HG02938 (cell line): ENCODE results near the gene STX2.
"Not testable (repeated sequence)": the region's sequence is repeated elsewhere in the genome, so short reads cannot be mapped to it uniquely, and the experiment has no call there.

Source experiments
- ATAC-seq: cut with Tn5 transposase; IDR thresholded peaks from one replicate; pipeline ENCODE4 v1.9.1; 2021; ENCODE audit warnings: mild to moderate bottlenecking, moderate library complexity; ENCODE audit not compliant: unreplicated experiment

Gene STX2

DNA sequence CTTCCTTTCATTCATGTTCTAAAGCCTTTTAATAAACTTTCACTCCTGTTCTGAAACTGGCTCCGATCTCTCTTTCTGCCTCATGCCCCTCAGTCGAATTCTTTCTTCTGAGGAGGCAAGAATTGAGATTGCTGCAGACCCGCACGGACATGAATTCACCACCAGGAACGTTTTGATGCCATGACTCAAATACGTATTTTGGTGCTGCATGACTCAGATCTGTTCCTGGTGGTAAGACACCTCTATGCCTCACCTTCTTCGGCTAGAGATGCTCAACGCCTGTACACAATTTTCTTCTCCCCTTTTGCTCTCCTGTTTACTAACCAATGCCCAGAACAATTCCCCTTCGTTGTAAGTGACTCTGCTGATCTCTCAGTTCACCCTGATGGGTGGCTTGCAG lies 70.9 kb downstream of the STX2 start:
- no peak for ATAC-seq

DNA sequence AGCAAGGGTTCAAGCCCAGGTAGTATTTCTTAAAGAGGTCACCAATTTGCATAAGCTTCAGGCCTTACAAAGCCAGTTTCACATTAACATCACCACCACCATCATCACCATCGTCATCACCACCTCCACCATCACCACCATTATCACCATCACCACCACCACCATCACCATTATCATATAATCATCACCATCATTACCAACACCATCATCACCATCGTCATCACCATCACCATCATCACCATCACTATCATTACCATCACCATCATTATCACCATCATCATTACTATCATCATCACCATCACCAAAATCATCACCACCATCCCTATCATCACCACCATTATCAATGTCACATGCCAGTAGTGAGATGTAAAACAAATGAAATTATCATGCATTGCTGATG lies 72.6 kb downstream of the STX2 start:
- ATAC-seq: no peak

DNA sequence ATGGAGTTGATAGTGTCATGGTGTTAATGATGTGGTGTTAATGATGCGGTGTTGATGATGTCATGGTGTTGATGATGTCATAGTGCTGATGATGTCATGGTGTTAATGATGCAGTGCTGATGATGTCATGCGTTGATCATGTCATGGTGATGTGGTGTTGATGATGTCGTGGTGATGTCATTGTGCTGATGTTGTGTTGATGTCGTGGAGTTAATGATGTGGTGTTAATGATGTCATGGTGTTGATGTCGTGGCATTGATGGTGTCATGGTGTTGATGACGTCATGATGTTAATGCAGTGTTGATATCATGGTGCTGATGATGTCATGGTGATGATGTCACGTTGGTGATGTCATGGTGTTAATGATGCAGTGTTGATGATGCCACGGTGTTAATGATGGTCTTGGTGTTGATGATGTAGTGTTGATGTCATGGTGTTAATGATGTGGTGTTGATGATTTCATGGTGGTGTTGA lies 73.8 kb downstream of the STX2 start:
- ATAC-seq: no peak

DNA sequence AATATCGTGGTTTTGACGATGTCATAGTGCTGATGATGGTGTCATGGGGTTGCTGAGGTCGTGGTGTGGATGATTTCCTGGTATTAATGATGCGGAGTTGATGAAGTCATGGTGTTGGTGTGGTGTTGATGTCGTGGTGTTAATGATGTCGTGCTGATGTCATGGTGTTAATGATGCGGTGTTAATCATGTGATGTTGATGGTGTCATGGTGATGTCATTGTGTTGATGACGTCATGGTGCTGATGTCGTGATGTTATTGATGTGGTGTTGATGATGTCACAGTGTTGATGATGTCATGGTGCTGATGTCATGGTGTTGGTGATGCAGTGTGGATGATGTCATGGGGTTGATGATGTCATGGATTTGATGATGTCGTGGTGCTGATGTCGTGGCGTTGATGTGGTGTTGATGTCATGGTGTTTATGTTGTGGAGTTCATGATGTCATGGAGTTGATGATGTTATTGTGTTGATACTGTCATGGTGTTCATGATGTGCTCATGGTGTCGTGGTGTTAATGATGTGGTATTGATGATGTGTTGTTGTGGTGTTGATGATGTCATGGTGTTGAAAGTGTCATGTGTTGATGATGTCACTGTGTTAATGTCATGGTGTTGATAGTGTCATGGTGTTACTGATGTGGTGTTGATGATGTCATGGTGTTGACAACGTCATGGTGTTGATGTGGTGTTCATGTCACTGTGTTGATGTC lies 74.4 kb downstream of the STX2 start:
- ATAC-seq: no peak

DNA sequence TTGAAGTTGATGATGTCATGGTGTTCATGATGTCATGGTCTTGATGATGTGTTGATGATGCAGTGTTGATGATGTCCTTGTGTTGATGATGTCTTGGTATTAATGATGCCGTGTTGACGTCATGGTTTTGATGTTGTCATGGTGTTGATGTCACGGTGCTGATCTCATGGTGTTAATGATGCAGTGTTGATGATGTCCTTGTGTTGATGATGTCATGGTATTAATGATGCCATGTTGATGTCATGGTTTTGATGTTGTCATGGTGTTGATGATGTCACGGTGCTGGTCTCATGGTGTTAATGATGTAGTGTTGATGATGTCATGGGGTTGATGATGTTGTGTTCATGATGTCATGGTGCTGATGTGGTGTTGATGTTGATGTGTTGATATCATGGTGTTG lies 75.0 kb downstream of the STX2 start:
- no peak for ATAC-seq

DNA sequence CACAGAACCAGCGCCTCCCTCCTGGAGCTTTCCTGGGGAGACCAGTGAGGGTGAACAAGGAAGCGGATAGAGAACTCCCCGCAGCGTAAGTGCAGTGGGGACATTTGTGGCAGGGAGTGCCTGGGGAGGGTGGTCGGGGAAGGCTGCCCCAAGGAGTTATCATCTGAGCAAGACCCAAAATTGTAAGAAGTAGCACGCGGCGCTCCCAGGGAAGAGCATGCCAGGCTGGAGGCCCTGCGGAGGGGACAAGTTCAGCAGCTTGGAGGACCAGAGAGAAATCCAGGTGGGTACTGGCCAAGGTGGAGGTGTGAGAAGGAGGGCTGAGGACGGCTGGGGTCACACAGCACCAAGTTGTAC lies 76.8 kb downstream of the STX2 start:
- no peak for ATAC-seq

DNA sequence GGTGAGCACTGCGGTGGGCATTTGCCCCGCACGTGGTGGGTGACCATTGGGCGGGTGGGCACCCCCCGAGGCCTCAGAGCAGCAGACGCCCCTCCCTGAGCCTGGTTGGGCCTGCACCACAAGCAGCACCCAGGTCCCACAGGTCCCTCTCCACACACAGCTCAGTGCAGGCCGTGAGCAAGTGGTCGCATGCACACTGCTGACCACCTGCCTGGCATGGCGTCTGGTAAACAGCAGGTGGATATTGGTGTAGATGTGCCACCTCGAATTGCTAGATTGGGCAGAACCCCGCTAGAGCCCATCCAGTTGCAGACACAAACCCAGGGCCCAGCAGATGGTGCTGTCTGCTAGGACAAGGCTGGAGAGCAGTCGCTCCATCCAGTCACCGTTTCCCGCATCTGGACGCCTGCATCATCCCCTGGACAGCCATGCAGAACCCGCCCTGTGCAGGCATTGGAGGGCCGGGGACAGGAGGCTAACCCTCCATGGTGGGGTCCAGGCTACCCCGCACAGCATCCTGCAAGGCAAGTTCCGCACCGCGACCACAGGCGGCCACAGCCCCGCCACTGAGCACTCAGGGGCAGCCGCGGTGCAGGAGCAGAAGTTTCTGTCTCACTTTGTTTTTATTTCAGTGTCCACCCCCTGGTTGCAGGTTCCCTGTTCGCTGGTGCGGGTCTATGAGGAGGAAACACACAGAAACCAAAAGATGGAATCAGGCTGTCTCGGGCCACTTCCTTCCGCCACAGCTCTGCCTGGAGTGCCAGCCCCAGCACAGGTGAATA lies 77.3 kb downstream of the STX2 start:
- ATAC-seq: no peak

DNA sequence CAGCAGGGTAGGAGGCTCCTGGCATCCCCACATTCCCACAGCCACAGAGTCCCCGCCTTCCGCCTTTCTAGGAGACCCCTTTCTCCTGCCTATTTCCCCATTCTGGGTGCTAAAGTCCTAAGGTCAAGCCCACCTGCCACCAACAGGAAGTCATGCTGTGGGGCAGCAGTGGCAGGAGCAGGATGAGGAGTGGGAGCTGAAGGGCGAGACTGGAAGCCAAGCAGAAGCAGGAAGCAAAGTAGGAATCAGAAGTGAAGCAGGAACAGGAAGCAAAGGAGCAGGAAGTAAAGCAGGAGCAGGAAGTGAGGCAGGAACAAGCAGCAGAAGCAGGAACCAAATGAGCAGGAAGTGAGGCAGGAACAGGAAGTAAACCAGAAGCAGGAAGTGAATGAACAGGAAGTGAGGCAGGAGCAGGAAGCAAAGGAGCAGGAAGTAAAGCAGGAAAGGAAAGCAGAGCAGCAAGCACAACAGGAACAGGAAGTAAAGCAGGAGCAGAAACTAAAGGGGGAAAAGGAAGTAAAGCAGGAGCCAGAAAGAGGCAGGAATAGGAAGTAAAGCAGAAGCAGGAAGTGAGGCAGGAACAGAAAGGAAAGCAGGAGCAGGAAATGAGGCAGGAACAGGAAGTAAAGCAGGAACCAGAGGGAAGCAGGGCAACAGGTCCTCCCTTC lies 84.7 kb downstream of the STX2 start:
- no peak for ATAC-seq

DNA sequence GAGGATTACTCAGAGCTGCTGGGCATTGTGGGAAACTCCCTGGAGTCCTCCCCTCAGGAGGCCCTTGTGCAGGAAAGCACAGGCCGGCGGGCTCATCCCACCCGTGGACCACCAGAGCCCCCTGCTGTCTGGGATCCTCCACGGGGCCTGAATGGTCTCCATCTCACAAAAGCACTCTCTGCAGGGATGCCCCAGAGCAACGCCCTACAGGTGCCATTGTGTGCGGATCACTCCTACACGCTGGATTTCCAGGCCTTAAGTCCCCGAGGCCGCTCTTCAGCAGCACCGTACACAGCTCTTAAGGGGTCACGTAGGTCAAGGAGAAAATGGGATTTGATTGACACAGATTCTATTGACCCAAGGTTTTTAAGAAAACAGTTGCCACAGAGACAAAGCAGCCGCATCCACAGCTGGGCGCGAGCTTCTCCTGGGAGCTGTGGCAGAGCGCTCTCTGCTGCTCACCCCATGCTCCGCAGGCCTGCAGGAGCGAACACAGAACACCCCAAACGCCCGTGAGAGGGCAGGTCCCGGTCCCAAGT lies 86.3 kb downstream of the STX2 start:
- ATAC-seq: no peak

DNA sequence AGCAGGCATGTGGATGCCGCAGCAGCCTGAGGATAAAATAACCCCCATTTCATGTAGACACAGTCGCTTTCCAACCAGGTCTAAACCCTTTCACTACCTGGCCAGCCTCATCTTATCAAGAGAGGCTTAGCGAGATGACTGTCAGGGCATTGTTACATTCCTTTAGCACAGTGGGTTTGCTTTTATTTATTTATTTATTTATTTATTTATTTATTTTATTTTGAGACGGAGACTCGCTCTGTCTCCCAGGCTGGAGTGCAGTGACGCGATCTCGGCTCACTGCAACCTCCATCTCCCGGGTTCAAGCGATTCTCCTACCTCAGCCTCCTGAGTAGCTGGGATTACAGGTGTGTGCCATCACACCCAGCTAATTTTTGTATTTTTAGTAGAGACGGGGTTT lies 87.0 kb downstream of the STX2 start:
- not testable (repeated sequence) for ATAC-seq

DNA sequence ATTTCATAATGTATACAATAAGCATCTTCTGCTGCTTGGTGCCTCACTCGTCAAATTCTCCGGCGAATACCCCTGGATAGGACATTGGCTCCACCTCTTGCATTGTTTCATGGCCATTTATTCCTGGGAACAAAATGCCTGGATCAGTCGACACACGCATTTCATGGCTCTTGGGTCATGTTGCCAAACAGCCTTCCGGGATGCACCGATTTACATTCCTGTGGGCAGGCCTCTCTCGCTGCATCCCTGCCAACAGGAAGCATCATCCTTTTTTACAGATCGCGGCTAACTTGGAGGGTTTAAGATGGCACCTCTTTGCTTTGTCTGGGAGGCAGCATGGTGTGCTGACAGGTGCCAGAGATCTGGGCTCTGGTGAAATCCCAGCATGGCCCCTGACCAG lies 90.3 kb downstream of the STX2 start:
- no peak for ATAC-seq

DNA sequence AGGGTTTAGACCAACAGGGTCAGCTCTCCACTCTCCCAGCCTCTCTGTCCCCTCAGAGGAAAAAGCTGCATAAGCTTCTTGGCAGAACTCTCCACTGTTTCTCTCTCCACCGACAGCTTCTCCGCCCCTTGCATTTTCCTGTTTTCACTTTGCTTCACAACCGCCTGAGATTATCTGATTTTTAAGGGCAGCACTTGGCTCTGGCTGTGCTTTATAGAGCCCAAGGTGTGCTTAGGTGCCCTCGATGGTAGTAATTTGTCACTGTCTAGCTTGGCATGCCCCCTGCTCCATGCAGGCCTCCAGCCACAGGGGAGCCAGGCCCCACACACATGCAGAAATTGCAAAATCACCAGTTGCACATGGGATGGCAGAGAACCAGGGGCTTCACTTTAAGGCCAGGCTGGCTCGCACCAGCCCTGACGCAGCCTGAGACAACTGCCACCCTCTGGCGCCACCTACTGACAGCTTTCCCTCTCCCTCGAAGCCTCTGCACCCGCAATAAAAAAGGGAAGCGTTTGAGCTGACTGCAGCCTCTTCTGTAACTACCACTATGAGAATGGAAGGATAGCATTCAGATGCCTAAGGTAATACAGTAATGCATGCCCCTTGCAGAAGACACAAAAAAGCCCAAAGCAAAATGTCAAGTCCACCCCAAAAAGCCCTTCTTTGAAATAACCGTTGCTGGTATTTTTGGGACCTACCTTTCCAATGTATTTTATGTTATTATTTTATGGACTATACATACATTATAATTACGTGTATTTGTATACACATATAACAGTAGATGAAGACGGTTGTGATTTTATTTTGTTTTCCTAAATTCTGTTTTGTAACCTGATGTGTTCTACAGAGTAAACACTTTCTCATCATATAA lies 90.9 kb downstream of the STX2 start:
- peak; percentile 90 for ATAC-seq

DNA sequence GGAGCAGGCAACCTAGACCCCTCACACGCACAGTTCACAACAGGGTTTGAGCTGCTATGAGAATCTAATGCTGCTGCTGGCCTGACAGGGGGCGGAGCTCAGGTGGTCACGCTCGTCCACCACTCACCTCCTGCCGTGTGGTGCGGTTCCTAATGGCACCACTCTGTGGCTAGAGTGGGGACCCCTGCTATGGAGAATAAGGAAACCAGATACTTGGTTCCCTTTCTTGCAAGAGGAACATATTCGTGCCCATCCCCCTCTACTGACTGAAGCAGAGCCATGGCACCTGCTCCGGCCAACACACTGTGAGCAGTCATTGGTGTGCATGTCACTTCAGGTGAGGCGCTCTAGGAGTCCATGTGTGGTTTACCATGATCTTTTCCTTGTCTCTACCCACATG lies 92.5 kb downstream of the STX2 start:
- ATAC-seq: no peak

DNA sequence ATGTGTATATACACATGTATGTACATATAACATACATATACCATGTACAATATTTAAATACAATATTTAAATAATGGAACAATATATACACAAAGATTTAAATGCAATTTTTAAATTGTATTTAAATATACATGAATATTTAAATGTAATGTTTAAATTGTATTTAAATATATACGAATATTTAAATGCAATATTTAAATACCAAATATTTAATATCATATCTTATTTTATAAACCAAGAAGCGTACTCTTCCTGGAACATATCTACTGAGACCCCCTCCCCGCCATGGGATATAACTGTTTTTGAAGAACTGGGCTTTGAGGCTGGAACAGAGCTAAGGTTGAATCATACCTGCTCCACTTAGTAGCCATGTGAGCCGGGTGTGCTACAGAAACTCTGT lies 93.1 kb downstream of the STX2 start:
- no peak for ATAC-seq

DNA sequence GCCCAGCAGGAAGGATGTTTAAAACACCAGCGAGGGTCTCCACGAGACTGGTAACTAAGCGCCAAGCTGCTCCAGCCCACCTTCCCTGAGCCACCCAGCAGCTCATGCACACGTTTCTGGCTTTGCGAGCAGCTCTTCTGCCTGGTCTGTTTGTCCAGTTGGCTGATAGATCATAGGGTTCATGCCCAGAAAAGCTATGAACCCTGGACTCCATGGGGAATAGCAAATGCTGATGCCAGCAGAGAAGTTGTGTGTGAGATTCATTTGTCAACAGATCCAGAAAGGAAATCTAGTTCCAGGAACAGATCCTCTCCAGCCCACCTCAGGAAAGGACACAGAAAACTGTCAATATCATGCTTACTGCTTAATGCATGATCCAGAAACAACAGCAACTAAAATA lies 94.8 kb downstream of the STX2 start:
- no peak for ATAC-seq

DNA sequence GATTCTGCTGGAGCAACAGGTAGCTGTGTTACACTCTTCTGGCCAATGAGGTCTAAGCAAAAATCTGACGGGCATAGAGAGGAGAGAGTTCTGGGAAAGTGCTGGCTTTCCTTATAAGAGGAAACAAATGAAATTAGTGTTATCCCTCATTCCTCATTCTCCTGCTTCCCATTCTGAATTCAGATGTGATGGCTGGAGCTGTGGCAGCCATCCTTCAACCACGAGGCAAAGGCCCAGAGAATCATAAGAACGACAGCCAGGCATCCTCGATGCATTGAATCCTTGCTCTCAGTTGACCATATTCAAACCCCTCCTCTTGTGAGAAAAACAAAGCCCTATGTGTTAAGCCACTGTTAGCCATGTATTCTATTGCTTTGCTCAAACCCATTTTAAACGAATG lies 95.4 kb downstream of the STX2 start:
- no peak for ATAC-seq

DNA sequence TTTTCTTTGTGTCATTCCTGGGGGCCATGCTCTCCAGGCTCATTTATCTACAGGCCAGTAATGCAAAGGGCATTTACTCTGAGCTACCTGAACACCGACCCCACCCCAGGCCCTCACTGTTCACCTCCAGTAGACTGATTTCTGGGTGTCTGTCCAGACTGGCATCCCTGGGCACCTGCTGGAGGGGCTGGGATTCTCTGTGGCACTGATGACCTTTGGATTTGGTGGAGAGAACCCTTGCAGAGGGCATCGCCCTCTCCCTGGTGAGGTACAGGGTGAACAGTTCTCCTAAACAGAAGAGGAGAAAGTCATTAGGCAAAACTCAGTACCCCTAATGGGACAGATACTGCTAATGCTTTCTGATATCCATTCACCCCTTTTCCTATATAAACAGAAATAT lies 95.9 kb downstream of the STX2 start:
- ATAC-seq: no peak

DNA sequence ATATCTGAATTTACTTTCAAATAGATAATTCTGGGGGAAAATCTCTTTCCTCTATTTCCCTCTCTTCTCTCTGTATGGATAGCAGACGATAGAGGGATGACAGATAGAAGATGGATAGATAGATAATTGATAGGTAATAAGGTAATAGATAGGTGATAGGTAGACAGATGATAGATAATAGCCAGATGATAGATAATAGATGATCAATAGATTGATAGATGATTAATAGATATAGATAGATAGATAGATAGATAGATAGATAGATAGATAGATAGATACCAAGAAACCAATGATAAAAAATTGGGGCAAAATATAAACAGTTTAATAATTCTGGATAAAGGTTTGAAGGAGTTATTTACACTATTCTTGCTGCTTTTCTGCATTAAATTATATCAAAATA lies 96.3 kb downstream of the STX2 start:
- no peak for ATAC-seq

DNA sequence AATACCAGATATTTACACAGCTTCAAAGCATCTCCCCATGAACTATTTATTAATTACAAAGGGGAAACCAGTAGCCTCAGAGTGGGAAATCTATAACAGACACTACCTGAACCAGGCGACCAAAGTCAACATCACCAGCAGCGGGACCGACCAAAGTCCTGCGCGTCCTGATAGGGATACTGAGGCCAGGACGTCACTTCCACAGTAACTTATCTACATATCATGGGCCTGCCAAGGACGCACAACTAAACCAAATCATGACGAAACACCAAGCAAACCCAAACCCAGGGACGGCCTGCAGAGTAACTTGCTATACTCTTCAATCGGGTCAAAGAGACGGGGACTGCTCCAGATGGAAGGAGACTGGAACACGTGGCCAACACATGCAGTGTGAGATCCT lies 96.9 kb downstream of the STX2 start:
- no peak for ATAC-seq
